Liver (tissue), 9 donors: ENCODE data around the gene CLK1. TPM values are rescaled to one million over a fixed set of nuclear protein-coding genes. Genes with fewer than 3 reads are reported as not detected.

Experiments
- DNase-seq: peaks from one replicate; pipeline ENCODE4 v3.0.0-alpha.2; 2017; ENCODE audit warnings: low spot score
- H3K27ac ChIP-seq, 2 donors: one replicate each; pipeline ENCODE4 v1.7.0; 2013; ENCODE audit warnings: inconsistent platforms in 2 of 2, low read length in 2 of 2, control low read depth in 1 of 2, low read depth in 1 of 2, mild to moderate bottlenecking in 1 of 2
- H3K27me3 ChIP-seq, 4 donors: one replicate each; pipeline versions ENCODE4 v1.6.1 to v1.7.0; 2013; ENCODE audit warnings: low read length in 3 of 4, inconsistent platforms in 1 of 4, mild to moderate bottlenecking in 1 of 4, moderate library complexity in 1 of 4; ENCODE audit not compliant: control insufficient read depth in 4 of 4, insufficient read depth in 4 of 4
- H3K36me3 ChIP-seq, 4 donors: one replicate each; pipeline versions ENCODE4 v1.6.1 to v1.7.0; 2013; ENCODE audit warnings: low read length in 3 of 4, mild to moderate bottlenecking in 3 of 4, low read depth in 1 of 4, moderate library complexity in 1 of 4; ENCODE audit not compliant: control insufficient read depth in 4 of 4, insufficient read depth in 3 of 4
- H3K4me1 ChIP-seq, 4 donors: one replicate each; pipeline versions ENCODE4 v1.6.1 to v1.7.0; 2013; ENCODE audit warnings: low read length in 3 of 4, mild to moderate bottlenecking in 3 of 4, moderate library complexity in 1 of 4; ENCODE audit not compliant: control insufficient read depth in 4 of 4, insufficient read depth in 4 of 4
- H3K4me3 ChIP-seq, 3 donors: one replicate each; pipeline versions ENCODE4 v1.6.1 to v1.7.0; 2013; ENCODE audit warnings: low read length in 3 of 3, control low read depth in 1 of 3, low read depth in 1 of 3, mild to moderate bottlenecking in 1 of 3
- H3K9ac ChIP-seq, 2 donors: one replicate each; pipeline ENCODE4 v1.7.0; 2013; ENCODE audit warnings: low read length in 2 of 2, mild to moderate bottlenecking in 2 of 2, moderate library complexity in 2 of 2, control low read depth in 1 of 2, low read depth in 1 of 2
- H3K9me3 ChIP-seq, 4 donors: one replicate each; pipeline versions ENCODE4 v1.6.1 to v1.7.0; 2013; ENCODE audit warnings: low read length in 3 of 4; ENCODE audit not compliant: control insufficient read depth in 4 of 4
- ATF3 ChIP-seq: IDR thresholded peaks from 2 replicates; pipeline ENCODE4 v1.6.1; 2016; ENCODE audit warnings: antibody characterized with exemption
- CTCF ChIP-seq: fragments of 150-350 bp; IDR thresholded peaks from 2 replicates; pipeline ENCODE4 v1.5.1; 2017; ENCODE audit warnings: improper control_type of control experiment, low read depth, low read length; ENCODE audit not compliant: missing input control
- EGR1 ChIP-seq, 2 donors: IDR thresholded peaks; 2 replicates each; pipeline ENCODE4 v1.6.1; 2016 to 2018; ENCODE audit warnings: antibody characterized with exemption in 2 of 2, low read depth in 2 of 2
- FOXA1 ChIP-seq: IDR thresholded peaks from 2 replicates; pipeline ENCODE4 v1.6.1; 2016; ENCODE audit warnings: antibody characterized with exemption
- FOXA2 ChIP-seq: IDR thresholded peaks from 2 replicates; pipeline ENCODE4 v1.6.1; 2016; ENCODE audit warnings: antibody characterized with exemption
- GABPA ChIP-seq, 2 donors: IDR thresholded peaks in 1 of 2; conservative IDR thresholded peaks in 1 of 2; 2 replicates each; pipeline ENCODE4 v1.6.1; 2016; ENCODE audit warnings: antibody characterized with exemption in 2 of 2, mild to moderate bottlenecking in 1 of 2, moderate library complexity in 1 of 2
- HNF4A ChIP-seq, 2 donors: conservative IDR thresholded peaks; 2 replicates each; pipeline ENCODE4 v1.6.1; 2016; ENCODE audit warnings: antibody characterized with exemption in 2 of 2, mild to moderate bottlenecking in 2 of 2
- HNF4G ChIP-seq: IDR thresholded peaks from 2 replicates; pipeline ENCODE4 v1.6.1; 2016; ENCODE audit warnings: antibody characterized with exemption
- JUND ChIP-seq, 2 donors: IDR thresholded peaks; 2 replicates each; pipeline ENCODE4 v1.6.1; 2016; ENCODE audit warnings: antibody characterized with exemption in 2 of 2
- MAX ChIP-seq: IDR thresholded peaks from 2 replicates; pipeline ENCODE4 v1.6.1; 2016; ENCODE audit warnings: antibody characterized with exemption
- NR2F2 ChIP-seq: IDR thresholded peaks from 2 replicates; pipeline ENCODE4 v1.6.1; 2016; ENCODE audit warnings: antibody characterized with exemption
- RAD21 ChIP-seq, 2 donors: IDR thresholded peaks; 2 replicates each; pipeline ENCODE4 v1.6.1; 2016; ENCODE audit warnings: antibody characterized with exemption in 2 of 2, mild to moderate bottlenecking in 2 of 2
- REST ChIP-seq: IDR thresholded peaks from 2 replicates; pipeline ENCODE4 v1.6.1; 2016; ENCODE audit warnings: antibody characterized with exemption, mild to moderate bottlenecking
- RXRA ChIP-seq, 2 donors: IDR thresholded peaks; 2 replicates each; pipeline ENCODE4 v1.6.1; 2017 to 2018; ENCODE audit warnings: antibody characterized with exemption in 2 of 2, mild to moderate bottlenecking in 1 of 2
- SP1 ChIP-seq: IDR thresholded peaks from 2 replicates; pipeline ENCODE4 v1.6.1; 2018; ENCODE audit warnings: antibody characterized with exemption, mild to moderate bottlenecking
- TAF1 ChIP-seq: conservative IDR thresholded peaks from 2 replicates; pipeline ENCODE4 v1.6.1; 2016; ENCODE audit warnings: antibody characterized with exemption, mild to moderate bottlenecking
- YY1 ChIP-seq: IDR thresholded peaks from 2 replicates; pipeline ENCODE4 v1.6.1; 2016; ENCODE audit warnings: antibody characterized with exemption, mild to moderate bottlenecking
- ZBTB33 ChIP-seq: IDR thresholded peaks from 2 replicates; pipeline ENCODE4 v1.6.1; 2016; ENCODE audit warnings: antibody characterized with exemption
- WGBS: extraction: QIAGEN DNeasy Blood & Tissue Kit; methylation state at CpG from one replicate; pipeline ENCODE4 v1.1.7; 2013; 5-methylcytosine and 5-hydroxymethylcytosine counted together
- polyA plus RNA-seq, 2 donors: library from polyadenylated mRNA; stranded (reverse) in 1 of 2; unstranded in 1 of 2; fragments of 200-250 nt in 1 of 2; fragments of >200 nt in 1 of 2; fragmentation: Nextera tagmentation in 1 of 2; extraction: Ambion mirVana in 1 of 2; gene quantifications; one replicate each; pipeline versions ENCODE4 v1.2.1 to v1.2.3, GENCODE V29; 2013 to 2015
- total RNA-seq, 2 donors: library from RNA; depleted of rRNA; stranded (reverse); fragments of >200 nt; gene quantifications; one replicate each; pipeline ENCODE4 v1.2.3, GENCODE V29; 2014
- donor health status: healthy.
- donor health status: healthy.
- donor health status: healthy.
- donor health status: healthy.
- donor health status: healthy.

CLK1 gene
- total and polyA plus RNA-seq, 4 donors: 21.2 to 86.3 (median 61.8) TPM

DNA sequence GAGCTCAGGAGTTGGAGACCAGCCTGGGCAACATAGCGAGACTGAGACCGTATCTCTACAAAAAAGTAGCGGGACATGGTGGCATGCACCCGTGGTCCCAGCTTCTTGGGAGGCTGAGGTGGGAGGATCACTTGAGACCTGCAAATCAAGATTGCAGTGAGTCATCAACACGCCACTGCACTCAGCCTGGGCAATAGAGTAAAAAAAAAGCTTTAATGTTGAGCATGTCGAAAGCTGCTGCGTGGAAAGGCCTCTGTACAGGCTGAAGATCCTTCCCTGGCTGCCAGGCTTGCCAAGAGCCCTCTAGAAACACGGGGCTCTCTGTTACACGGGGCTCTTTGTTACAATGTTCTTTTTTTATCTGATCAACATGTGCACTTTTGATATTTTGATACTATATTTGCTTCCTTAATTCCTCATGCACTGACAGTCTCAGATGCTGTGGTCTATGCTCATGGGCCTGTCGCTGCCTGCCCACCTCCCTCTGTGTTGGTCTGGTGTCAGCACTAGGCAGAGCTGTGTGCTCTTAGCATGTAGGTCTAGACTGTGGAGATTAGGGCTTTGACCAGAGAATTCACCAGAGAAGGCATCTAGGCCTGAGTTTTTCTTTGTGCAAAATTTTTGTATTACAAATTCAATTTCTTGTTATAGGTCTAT is 18.7 kb downstream of the CLK1 start:
- H3K36me3 ChIP-seq: peaks cover 0 to 4% (median 2%) of the 10 kb centered on the region in 4 donors
- H3K9ac ChIP-seq: no peak overlapping the region
- H3K9me3 ChIP-seq: no peaks in the 10 kb centered on the region
- H3K4me1 ChIP-seq: no peaks in the 10 kb centered on the region
- no peak overlapping the region for H3K27ac ChIP-seq
- H3K4me3 ChIP-seq: no peak overlapping the region
- H3K27me3 ChIP-seq: no peaks in the 10 kb centered on the region
- TF ChIP-seq FOXA2 (no peak), ZBTB33 (no peak), NR2F2 (no peak), HNF4A (conservative IDR thresholded peaks at IDR 0.05) (no peak), RXRA (IDR thresholded peaks at IDR 0.05) (no peak), REST (no peak), ATF3 (no peak), MAX (no peak), SP1 (no peak), JUND (IDR thresholded peaks at IDR 0.05) (no peak), GABPA (IDR thresholded peaks at IDR 0.05 in 1 of 2, conservative IDR thresholded peaks at IDR 0.05 in 1 of 2) (no peak), TAF1 (no peak), RAD21 (IDR thresholded peaks at IDR 0.05) (no peak), CTCF (no peak), YY1 (no peak), EGR1 (IDR thresholded peaks at IDR 0.05; ENCODE audit: low read depth in 2 of 2) (no peak), HNF4G (no peak), FOXA1 (no peak)
- WGBS: 95% methylated on average over 10 of the region's 10 CpGs
- DNase-seq: no peak
